Measurements from ENCODE around the gene TNPO1.

TNPO1 gene

GRCh38 chr5:72816284-72817075, at the start of gene TNPO1:
TSS of gene TNPO1 (plus strand) at chr5:72816661. CDS start at chr5:72816738, 77 bp downstream.
- TF ChIP-seq CTCF (IDR thresholded peaks at IDR 0.05; ENCODE audit: insufficient read depth, missing control alignments), result no peak
- DNase-seq (ENCODE audit: insufficient read length, low spot score), result peak; percentile 36
- no peak for FAIRE-seq

- no peak for FAIRE-seq
- no peak for TF ChIP-seq CTCF (IDR thresholded peaks at IDR 0.05; ENCODE audit: insufficient read depth, missing control alignments)
- no peak for DNase-seq (ENCODE audit: insufficient read length, low spot score)
Measured at GRCh38 chr5:72767289-72768010, 49.0 kb upstream of the TNPO1 start.

- FAIRE-seq (no peak), DNase-seq (ENCODE audit: insufficient read length, low spot score) (no peak)
- TF ChIP-seq CTCF (IDR thresholded peaks at IDR 0.05; ENCODE audit: insufficient read depth, missing control alignments), result no peak
Measured at GRCh38 chr5:72770266-72770665, 46.2 kb upstream of the TNPO1 start.

GRCh38 chr5:72776684-72777083, 39.8 kb upstream of the TNPO1 start:
- TF ChIP-seq CTCF (IDR thresholded peaks at IDR 0.05; ENCODE audit: insufficient read depth, missing control alignments), result no peak
- FAIRE-seq (no peak), DNase-seq (ENCODE audit: insufficient read length, low spot score) (no peak)

GRCh38 chr5:72779520-72779919, 36.9 kb upstream of the TNPO1 start:
- FAIRE-seq (no peak), DNase-seq (ENCODE audit: insufficient read length, low spot score) (no peak)
- TF ChIP-seq CTCF (IDR thresholded peaks at IDR 0.05; ENCODE audit: insufficient read depth, missing control alignments), result no peak

- DNase-seq (ENCODE audit: insufficient read length, low spot score) (no peak), FAIRE-seq (no peak)
- no peak for TF ChIP-seq CTCF (IDR thresholded peaks at IDR 0.05; ENCODE audit: insufficient read depth, missing control alignments)
Measured at GRCh38 chr5:72783354-72783753, 33.1 kb upstream of the TNPO1 start.

GRCh38 chr5:72784129-72784528, 32.3 kb upstream of the TNPO1 start:
- TF ChIP-seq CTCF (IDR thresholded peaks at IDR 0.05; ENCODE audit: insufficient read depth, missing control alignments), result no peak
- FAIRE-seq, result no peak
- DNase-seq (ENCODE audit: insufficient read length, low spot score), result no peak
